HG02798 (cell line): Measurements from ENCODE around the gene RTN4RL1.

Source experiments
- ATAC-seq: cut with Tn5 transposase; IDR thresholded peaks from one replicate; pipeline ENCODE4 v1.9.1; 2021; ENCODE audit warnings: mild to moderate bottlenecking; ENCODE audit not compliant: unreplicated experiment, poor library complexity

Gene RTN4RL1

GRCh38 chr17:1980665-1981250, 44.4 kb downstream of the RTN4RL1 start:
- ATAC-seq = no peak

GRCh38 chr17:1979182-1979985, 45.8 kb downstream of the RTN4RL1 start:
- no peak for ATAC-seq

GRCh38 chr17:1978396-1978949, 46.7 kb downstream of the RTN4RL1 start:
- ATAC-seq = no peak

- ATAC-seq = no peak
Observed at GRCh38 chr17:1977583-1978395, 47.3 kb downstream of the RTN4RL1 start.

- ATAC-seq = no peak
Observed at GRCh38 chr17:1976683-1977064, 48.5 kb downstream of the RTN4RL1 start.

- no peak for ATAC-seq
Observed at GRCh38 chr17:1976000-1976682, 49.0 kb downstream of the RTN4RL1 start.

- no peak for ATAC-seq
Observed at GRCh38 chr17:1975573-1975972, 49.6 kb downstream of the RTN4RL1 start.

- no peak for ATAC-seq
Observed at GRCh38 chr17:1972487-1973160, 52.5 kb downstream of the RTN4RL1 start.

GRCh38 chr17:1970843-1971384, 54.2 kb downstream of the RTN4RL1 start:
- ATAC-seq = no peak

GRCh38 chr17:1969712-1970111, 55.4 kb downstream of the RTN4RL1 start:
- no peak for ATAC-seq

GRCh38 chr17:1967213-1967612, 57.9 kb downstream of the RTN4RL1 start:
- ATAC-seq = no peak

GRCh38 chr17:1966274-1967086, 58.7 kb downstream of the RTN4RL1 start:
- no peak for ATAC-seq

- no peak for ATAC-seq
Observed at GRCh38 chr17:1965556-1966273, 59.4 kb downstream of the RTN4RL1 start.

- ATAC-seq = no peak
Observed at GRCh38 chr17:1963250-1963649, 61.9 kb downstream of the RTN4RL1 start.

- no peak for ATAC-seq
Observed at GRCh38 chr17:1961189-1961588, 63.9 kb downstream of the RTN4RL1 start.

- ATAC-seq = no peak
Observed at GRCh38 chr17:1960545-1960912, 64.6 kb downstream of the RTN4RL1 start.

GRCh38 chr17:1959871-1960544, 65.1 kb downstream of the RTN4RL1 start:
- no peak for ATAC-seq
